ENCODE measurements around the gene B4GALT1.
"Not testable (repeated sequence)": the region's sequence is repeated elsewhere in the genome, so short reads cannot be mapped to it uniquely, and the experiment has no call there.

Gene B4GALT1

DNA sequence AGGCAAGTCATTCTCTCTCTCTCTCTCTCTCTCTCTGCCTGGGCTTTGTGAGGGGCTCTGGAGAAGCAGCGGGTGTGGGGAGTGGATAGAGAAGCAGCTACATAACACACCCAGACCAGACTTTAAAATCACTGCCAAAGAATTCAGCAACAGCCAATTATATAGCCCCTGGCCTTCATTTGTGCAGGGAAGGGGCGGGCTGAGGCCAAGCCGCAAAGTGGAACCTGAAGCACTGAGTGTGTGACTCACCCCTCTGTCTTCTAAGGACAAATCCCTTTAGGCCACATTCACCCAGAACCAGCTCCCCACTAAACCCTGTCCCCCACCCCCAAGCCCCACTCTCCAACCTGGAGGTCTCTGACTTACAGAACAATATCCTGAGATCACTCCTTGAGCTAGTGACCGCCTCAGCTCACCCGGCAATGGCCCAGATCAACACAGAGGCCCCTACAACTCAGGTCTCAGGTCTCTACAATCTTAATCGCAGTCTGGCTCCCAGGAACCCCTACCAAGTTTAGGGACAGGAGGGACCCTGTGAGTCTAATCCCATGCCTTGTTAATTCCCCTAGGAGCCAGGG lies 6.0 kb downstream of the B4GALT1 start:
- no peak for DNase-seq

- DNase-seq, result not testable (repeated sequence)
These were observed 6.7 kb downstream of the B4GALT1 start for GRCh38 chr9:33160446-33160845.

DNA sequence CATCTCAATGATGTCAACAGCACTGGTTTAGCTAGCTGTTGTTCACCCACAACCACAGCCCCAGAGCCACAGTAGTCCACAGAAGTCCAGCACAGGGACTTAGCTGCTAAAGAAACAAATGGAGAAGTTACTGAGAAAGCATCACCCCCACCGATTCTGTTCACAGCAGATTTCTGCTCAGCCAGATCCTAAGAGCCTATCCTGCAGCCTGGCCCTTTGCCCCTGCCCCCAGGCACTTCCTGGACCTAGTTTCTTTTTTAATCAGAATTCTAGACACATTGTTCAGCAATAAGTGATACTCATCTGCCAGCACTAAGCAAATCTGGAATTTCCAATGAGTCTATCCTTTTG lies 7.4 kb downstream of the B4GALT1 start:
- peak; percentile 28 for DNase-seq

- DNase-seq, result peak; percentile 54
These were observed 8.0 kb downstream of the B4GALT1 start for GRCh38 chr9:33158843-33159776.

- DNase-seq, result no peak
These were observed 8.9 kb downstream of the B4GALT1 start for GRCh38 chr9:33157960-33158842.

DNA sequence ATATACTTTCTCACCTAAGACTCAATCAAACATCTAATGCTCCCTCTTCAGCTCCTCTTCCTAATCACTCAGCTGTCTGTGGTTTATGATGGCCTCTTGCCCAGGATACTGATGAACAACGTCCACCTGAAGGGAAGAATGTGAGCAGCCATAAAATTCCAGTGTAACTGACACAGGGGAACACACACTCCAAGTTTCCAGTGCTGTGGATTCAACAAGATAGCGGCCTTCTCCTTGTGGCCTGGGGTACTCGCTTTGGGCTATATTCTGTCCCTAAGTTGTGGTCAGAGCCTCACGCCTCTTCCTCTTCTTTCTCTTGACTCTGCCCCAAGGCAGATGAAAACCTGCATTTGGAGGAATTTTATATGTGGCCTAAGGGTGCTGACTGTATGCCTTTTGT lies 11.7 kb downstream of the B4GALT1 start:
- DNase-seq, result no peak

DNA sequence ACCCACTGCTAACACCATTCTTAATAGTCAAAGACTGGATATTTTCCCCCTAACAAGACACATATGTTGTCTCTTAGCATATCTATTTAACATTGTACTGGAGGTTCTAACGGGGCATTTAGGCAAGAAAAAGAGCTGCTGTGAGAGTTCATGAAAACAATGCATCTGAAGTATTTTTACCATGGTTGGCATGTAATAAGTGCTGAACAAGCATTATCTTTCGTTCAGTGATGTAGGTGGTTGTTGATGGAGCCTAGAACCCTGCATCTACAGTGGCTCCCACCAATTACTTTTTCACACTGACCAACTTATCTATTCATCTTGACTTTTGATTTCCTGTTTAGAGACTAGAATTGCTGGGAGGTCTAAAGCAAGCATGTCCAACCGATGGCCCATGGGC lies 12.8 kb downstream of the B4GALT1 start:
- no peak for DNase-seq

- no peak for DNase-seq
These were observed 13.5 kb downstream of the B4GALT1 start for GRCh38 chr9:33153666-33154065.

DNA sequence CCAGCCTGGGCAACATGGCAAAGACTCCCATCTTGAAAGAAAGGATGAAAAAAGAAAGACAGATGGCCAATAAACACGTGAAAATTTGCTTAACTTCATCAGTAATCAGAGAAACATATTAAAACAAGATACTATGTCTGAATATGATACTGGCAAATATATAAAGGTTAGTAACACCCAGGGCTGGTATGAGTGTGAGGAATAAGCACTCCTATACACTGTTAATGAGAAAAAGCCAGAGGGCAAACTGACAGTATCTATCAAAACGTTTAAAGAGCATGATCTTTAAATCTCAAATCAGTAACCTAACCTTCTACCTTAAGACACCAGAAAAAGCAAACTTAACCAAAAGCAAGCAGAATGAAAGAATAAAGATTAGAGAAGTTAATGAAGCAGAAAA lies 14.1 kb downstream of the B4GALT1 start:
- no peak for DNase-seq

DNA sequence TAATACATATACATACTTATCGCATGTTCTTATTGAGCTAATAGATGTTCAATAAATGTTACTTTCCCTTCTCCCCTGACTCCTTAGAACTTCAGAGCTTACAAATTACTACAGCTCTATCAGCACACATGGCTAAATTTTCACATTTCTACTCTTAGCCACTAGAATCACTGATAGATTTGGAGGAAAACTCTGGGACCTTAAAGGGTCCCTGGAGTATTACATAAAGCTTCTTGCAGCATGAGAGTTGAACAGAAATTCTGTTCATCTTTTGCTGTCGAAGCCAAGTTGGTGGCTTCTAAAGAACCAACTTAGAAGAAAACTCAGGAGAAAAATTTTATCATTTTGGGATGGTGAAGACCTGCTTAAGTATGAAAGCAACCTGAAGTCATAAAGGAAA lies 15.5 kb downstream of the B4GALT1 start:
- DNase-seq, result no peak

- no peak for DNase-seq
These were observed 16.1 kb downstream of the B4GALT1 start for GRCh38 chr9:33151007-33151557.

- DNase-seq, result no peak
These were observed 18.6 kb downstream of the B4GALT1 start for GRCh38 chr9:33148367-33149014.

- DNase-seq, result no peak
These were observed 19.5 kb downstream of the B4GALT1 start for GRCh38 chr9:33147416-33148169.

- DNase-seq, result no peak
These were observed 20.8 kb downstream of the B4GALT1 start for GRCh38 chr9:33146298-33146697.

GRCh38 chr9:33144551-33144950 lies 22.6 kb downstream of the B4GALT1 start:
- no peak for DNase-seq

- no peak for DNase-seq
These were observed 23.9 kb downstream of the B4GALT1 start for GRCh38 chr9:33143241-33143661.

GRCh38 chr9:33142535-33142934 lies 24.6 kb downstream of the B4GALT1 start:
- no peak for DNase-seq

DNA sequence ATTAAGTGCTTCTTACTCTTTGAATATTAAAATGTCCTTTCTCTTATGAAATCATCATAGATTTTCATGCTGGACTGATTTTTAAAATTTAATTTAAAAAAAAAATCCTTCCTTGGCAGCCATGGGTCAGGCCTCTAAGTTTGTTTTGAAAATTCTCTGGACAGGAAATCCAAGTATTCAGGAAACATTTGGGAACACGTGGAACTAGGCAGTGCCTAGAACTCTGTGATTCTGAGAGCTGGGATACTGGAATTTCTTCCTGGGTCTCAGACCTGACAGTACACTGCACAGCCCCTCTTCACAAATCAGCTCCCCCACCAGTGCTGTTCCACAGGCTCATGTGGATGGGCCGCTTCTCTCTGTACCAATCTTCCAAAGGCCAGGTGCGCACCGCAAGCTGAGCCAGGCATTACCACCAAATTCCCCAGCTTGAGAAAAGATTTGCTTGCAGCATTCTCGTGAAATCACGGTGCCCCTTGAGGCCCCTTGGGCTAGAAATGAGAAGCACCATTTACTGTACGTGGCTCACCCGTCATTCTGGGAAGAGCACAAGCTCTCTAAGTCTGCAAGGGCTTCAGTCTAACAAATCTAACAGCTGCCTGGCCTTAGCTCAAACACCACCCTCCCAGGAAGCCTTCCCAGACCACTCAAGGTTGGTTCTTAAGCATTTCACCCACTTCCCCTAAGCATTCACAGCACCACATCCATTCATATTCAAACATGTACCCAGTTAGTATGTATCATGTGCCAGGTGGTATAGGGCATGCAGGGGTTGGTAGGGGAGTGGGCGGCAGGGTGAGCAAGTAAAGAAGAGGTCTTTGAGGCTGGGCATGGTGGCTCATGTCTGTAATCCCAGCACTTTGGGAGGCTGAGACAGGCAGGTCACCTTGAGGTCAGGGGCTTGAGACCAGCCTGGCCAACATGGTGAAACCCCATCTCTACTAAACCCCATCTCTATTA lies 26.5 kb downstream of the B4GALT1 start:
- DNase-seq, result no peak

GRCh38 chr9:33139421-33140228 lies 27.5 kb downstream of the B4GALT1 start:
- DNase-seq, result no peak

- no peak for DNase-seq
These were observed 28.4 kb downstream of the B4GALT1 start for GRCh38 chr9:33138768-33139167.
